ENCODE measurements around the gene PLCXD1. TPM values are rescaled to one million over a fixed set of nuclear protein-coding genes. Genes with fewer than 3 reads are reported as not detected.
"Not testable (repeated sequence)": the region's sequence is repeated elsewhere in the genome, so short reads cannot be mapped to it uniquely, and the experiment has no call there.

PLCXD1 gene
- total RNA-seq, 1 donor: 3.3 TPM

DNA sequence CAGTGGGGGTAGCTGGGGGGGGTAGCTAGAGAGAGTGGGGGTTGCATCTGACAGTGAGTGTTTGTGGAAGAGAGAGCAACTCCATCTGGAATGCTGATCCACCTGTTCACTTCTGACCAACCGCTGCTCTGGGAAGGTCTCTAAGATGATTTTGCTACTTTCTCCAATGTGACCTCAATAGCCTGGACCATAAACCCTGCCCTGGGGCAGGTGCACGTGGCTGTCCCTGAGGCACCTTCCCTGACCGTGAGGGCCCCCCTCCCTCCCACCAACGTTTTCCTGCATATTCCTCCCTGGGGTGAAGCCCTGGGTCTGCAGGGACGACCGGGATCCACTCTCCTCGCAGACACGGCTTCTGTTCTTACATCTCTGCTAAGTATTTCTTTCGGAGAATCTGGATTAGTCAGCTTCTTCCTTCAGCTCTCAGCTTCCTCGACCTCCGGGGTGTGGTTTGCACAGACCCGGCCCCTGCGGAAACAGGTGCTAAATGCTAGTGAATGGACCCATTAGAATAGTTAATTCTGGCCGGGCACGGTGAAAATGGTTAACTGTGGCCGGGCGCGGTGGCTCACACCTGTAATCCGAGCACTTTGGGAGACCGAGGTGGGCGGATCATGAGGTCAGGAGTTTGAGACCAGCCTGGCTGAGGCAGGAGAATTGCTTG is 21.4 kb upstream of the PLCXD1 start:
- DNase-seq (ENCODE audit: insufficient read length, low spot score, missing footprints): peak; percentile 63
- H3K27me3 ChIP-seq (ENCODE audit: insufficient read depth, low read length): no peaks in the 10 kb centered on the region
- no peak overlapping the region for H3K4me2 ChIP-seq (ENCODE audit: insufficient read depth, low read length)
- H3K27ac ChIP-seq (ENCODE audit: low read depth, low read length): no peak overlapping the region
- no peaks in the 10 kb centered on the region for H4K20me1 ChIP-seq (ENCODE audit: insufficient read depth, low read length)
- H3K4me3 ChIP-seq (ENCODE audit: insufficient read depth, low read length): no peak overlapping the region
- H3K4me1 ChIP-seq (ENCODE audit: insufficient read depth, low read length): peaks cover 10% of the 10 kb centered on the region
- no peaks in the 10 kb centered on the region for H3K36me3 ChIP-seq (ENCODE audit: insufficient read depth, low read length)
- TF ChIP-seq, protein P1, sequence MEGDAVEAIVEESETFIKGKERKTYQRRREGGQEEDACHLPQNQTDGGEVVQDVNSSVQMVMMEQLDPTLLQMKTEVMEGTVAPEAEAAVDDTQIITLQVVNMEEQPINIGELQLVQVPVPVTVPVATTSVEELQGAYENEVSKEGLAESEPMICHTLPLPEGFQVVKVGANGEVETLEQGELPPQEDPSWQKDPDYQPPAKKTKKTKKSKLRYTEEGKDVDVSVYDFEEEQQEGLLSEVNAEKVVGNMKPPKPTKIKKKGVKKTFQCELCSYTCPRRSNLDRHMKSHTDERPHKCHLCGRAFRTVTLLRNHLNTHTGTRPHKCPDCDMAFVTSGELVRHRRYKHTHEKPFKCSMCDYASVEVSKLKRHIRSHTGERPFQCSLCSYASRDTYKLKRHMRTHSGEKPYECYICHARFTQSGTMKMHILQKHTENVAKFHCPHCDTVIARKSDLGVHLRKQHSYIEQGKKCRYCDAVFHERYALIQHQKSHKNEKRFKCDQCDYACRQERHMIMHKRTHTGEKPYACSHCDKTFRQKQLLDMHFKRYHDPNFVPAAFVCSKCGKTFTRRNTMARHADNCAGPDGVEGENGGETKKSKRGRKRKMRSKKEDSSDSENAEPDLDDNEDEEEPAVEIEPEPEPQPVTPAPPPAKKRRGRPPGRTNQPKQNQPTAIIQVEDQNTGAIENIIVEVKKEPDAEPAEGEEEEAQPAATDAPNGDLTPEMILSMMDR (IDR thresholded peaks at IDR 0.05; ENCODE audit: extremely low read depth, low read depth, low read length): no peak
- no peak overlapping the region for H2AFZ ChIP-seq (ENCODE audit: low read length)
- no peaks in the 10 kb centered on the region for H3K9me3 ChIP-seq (ENCODE audit: low read depth, low read length)
- no peaks in the 10 kb centered on the region for H3K79me2 ChIP-seq (ENCODE audit: insufficient read depth, low read length)

DNA sequence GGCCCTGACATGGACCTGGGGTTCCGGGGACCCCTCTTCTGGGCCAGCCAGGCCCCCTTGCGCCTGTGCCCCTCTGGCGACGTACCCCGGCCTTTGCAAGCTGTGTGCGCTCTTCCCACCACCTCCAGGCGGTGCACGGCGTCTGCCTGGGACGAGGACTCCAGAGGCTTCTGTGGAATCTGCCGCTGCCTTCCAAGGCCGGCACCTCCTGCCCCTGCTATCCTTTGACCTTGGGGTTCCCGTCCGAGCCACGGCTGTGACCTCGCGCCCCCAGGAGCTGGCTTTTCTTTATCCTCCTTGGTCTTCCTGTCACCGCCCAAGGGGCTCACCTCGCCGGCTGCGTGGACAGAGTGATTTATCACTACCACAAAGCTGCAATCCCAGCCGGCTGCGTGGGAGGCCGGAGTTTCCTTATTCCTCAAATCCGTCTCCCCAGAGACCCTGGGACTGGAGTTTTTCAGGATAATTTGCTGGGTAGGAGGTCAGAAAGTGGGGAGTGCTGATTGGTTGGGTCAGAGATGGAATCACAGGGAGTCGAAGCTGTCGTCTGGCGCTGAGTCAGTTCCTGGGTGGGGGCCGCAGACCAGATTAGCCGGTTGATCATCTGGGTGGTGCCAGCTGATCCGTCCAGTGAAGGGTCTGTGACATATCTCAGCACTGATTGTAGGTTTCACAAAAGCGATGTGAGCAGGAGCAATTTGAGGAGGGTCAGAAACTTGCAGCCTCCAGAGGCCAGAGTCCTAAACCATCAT is 19.8 kb upstream of the PLCXD1 start:
- H3K4me3 ChIP-seq (ENCODE audit: insufficient read depth, low read length): peak overlapping the region; percentile 46
- peak; percentile 91 for DNase-seq (ENCODE audit: insufficient read length, low spot score, missing footprints)
- no peaks in the 10 kb centered on the region for H3K27me3 ChIP-seq (ENCODE audit: insufficient read depth, low read length)
- TF ChIP-seq, protein P1 (IDR thresholded peaks at IDR 0.05; ENCODE audit: extremely low read depth, low read depth, low read length): no peak
- H3K79me2 ChIP-seq (ENCODE audit: insufficient read depth, low read length): no peaks in the 10 kb centered on the region
- no peaks in the 10 kb centered on the region for H3K9me3 ChIP-seq (ENCODE audit: low read depth, low read length)
- H3K4me2 ChIP-seq (ENCODE audit: insufficient read depth, low read length): peak overlapping the region; percentile 67
- peak overlapping the region; percentile 77 for H2AFZ ChIP-seq (ENCODE audit: low read length)
- H3K4me1 ChIP-seq (ENCODE audit: insufficient read depth, low read length): peaks cover 10% of the 10 kb centered on the region
- H3K27ac ChIP-seq (ENCODE audit: low read depth, low read length): no peak overlapping the region
- H4K20me1 ChIP-seq (ENCODE audit: insufficient read depth, low read length): no peaks in the 10 kb centered on the region
- no peaks in the 10 kb centered on the region for H3K36me3 ChIP-seq (ENCODE audit: insufficient read depth, low read length)

DNA sequence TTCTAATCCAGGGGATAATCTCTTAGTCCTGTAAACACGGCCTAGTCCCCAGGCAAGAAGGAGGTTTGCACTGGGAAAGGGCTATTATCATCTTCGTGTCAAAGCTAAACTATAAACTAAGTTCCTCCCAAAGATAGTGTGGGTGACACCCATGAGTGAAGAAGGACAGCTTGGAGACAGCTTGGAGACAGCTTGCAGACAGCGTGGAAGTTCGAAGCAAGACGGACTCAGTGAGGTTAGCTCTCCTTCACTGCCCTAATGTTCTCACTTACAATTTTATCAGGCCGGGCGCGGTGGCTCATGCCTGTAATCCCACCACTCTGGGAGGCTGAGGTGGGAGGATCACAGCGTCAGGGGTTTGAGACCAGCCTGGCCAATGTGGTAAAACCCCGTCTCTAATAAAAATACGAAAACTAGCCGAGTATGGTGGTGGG is 19.2 kb upstream of the PLCXD1 start:
- TF ChIP-seq, protein P1 (IDR thresholded peaks at IDR 0.05; ENCODE audit: extremely low read depth, low read depth, low read length): no peak
- Histone ChIP-seq H3K27me3 (ENCODE audit: insufficient read depth, low read length) (no peaks in the 10 kb centered on the region), H3K27ac (ENCODE audit: low read depth, low read length) (no peak overlapping the region), H3K36me3 (ENCODE audit: insufficient read depth, low read length) (no peaks in the 10 kb centered on the region), H3K4me1 (ENCODE audit: insufficient read depth, low read length) (peaks cover 10% of the 10 kb centered on the region), H2AFZ (ENCODE audit: low read length) (peak overlapping the region; percentile 77), H3K4me2 (ENCODE audit: insufficient read depth, low read length) (peak overlapping the region; percentile 67), H4K20me1 (ENCODE audit: insufficient read depth, low read length) (no peaks in the 10 kb centered on the region), H3K4me3 (ENCODE audit: insufficient read depth, low read length) (no peak overlapping the region), H3K79me2 (ENCODE audit: insufficient read depth, low read length) (no peaks in the 10 kb centered on the region), H3K9me3 (ENCODE audit: low read depth, low read length) (no peaks in the 10 kb centered on the region)
- DNase-seq (ENCODE audit: insufficient read length, low spot score, missing footprints): peak; percentile 82

DNA sequence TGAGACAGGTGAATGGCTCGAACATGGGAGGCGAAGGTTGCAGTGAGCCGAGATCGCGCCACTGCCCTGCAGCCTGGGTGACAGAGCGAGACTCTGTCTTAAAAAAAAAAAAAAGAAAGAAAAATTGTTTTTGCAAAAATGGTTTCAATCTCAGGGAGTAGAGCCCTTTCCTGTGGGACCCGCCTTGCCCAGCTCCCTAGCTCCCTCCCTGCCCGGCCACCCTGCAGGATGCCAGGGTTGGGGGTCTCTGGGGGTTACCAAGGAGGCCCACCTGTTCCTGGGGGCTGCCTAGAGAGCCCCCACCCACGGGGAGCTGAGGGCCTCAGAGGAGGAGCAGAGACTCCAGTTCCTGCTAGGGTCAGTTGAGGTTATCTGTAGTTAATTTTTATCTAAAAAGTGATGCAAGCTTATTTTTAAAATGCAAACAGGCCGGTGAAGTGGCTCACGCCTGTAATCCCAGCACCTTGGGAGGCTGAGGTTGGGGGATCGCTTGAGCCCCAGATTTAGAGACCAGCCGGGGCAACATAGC is 18.7 kb upstream of the PLCXD1 start:
- no peaks in the 10 kb centered on the region for H3K36me3 ChIP-seq (ENCODE audit: insufficient read depth, low read length)
- TF ChIP-seq, protein P1 (IDR thresholded peaks at IDR 0.05; ENCODE audit: extremely low read depth, low read depth, low read length): no peak

DNA sequence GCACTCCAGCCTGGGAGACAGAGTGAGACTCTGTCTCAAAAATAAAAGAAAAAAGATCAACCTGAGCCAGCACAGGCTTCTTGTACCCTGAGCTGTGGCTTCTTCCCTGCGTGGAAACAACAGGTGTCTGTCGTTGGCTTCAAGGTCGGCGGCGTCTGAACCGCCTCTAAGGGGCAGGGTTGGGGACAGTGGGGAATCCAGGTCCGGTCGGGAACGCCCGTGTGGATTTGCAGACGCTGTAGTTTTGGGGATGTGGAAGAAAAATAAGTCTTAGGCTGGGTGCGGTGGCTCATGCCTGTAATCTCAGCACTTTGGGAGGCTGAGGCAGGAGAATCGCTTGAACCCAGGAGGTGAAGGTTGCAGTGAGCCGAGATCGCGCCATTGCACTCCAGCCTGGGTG is 17.2 kb upstream of the PLCXD1 start:
- not testable (repeated sequence) for H3K4me2 ChIP-seq (ENCODE audit: insufficient read depth, low read length); H3K4me1 ChIP-seq (ENCODE audit: insufficient read depth, low read length); H3K27me3 ChIP-seq (ENCODE audit: insufficient read depth, low read length); H3K4me3 ChIP-seq (ENCODE audit: insufficient read depth, low read length); H3K79me2 ChIP-seq (ENCODE audit: insufficient read depth, low read length); H3K36me3 ChIP-seq (ENCODE audit: insufficient read depth, low read length); H3K27ac ChIP-seq (ENCODE audit: low read depth, low read length); H4K20me1 ChIP-seq (ENCODE audit: insufficient read depth, low read length); H2AFZ ChIP-seq (ENCODE audit: low read length); H3K9me3 ChIP-seq (ENCODE audit: low read depth, low read length)
- peak; percentile 32 for DNase-seq (ENCODE audit: insufficient read length, low spot score, missing footprints)

More for the DNA sequence above, 18.7 kb upstream of the PLCXD1 start:
- H3K79me2 ChIP-seq (ENCODE audit: insufficient read depth, low read length): no peaks in the 10 kb centered on the region
- no peaks in the 10 kb centered on the region for H3K9me3 ChIP-seq (ENCODE audit: low read depth, low read length)
- no peaks in the 10 kb centered on the region for H4K20me1 ChIP-seq (ENCODE audit: insufficient read depth, low read length)
- H3K4me1 ChIP-seq (ENCODE audit: insufficient read depth, low read length): peaks cover 10% of the 10 kb centered on the region
- H3K27me3 ChIP-seq (ENCODE audit: insufficient read depth, low read length): no peaks in the 10 kb centered on the region
- no peak overlapping the region for H3K27ac ChIP-seq (ENCODE audit: low read depth, low read length)
- H3K4me2 ChIP-seq (ENCODE audit: insufficient read depth, low read length): no peak overlapping the region
- peak; percentile 79 for DNase-seq (ENCODE audit: insufficient read length, low spot score, missing footprints)
- no peak overlapping the region for H3K4me3 ChIP-seq (ENCODE audit: insufficient read depth, low read length)
- no peak overlapping the region for H2AFZ ChIP-seq (ENCODE audit: low read length)
